GM11168 (cell line): ENCODE results near the gene SAE1.

Source experiments
- in situ Hi-C: fragments of 300-500 bp; cut with MboI; formaldehyde crosslinking; loops from one replicate; pipeline ENCODE4 v1.12.0; 2022; ENCODE audit warnings: low sequenced_read_pairs; ENCODE audit not compliant: unreplicated experiment

The SAE1 gene

DNA sequence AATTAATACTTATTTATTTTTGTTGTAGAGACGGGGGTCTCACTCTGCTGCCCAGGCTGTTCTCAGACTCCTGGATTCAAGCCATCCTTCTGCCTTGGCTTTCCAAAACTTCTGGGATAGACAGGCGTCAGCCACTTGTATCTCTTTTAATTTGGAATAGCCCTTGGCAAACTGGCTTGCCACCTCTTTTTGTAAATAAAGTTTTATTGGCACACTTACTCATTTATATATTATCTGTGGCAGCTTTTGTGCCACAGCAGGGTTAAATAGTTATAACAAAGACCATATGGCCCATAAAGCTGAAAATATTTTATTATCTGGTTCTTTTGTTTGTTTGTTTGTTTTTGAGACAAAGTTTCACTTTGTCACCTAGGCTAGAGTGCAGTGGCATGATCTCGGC is 69.9 kb downstream of the SAE1 start:
- in situ Hi-C loops = loop anchor here (5.0 kb wide), 1 partner anchor 48 kb away; no protein-coding TSS in a partner anchor

DNA sequence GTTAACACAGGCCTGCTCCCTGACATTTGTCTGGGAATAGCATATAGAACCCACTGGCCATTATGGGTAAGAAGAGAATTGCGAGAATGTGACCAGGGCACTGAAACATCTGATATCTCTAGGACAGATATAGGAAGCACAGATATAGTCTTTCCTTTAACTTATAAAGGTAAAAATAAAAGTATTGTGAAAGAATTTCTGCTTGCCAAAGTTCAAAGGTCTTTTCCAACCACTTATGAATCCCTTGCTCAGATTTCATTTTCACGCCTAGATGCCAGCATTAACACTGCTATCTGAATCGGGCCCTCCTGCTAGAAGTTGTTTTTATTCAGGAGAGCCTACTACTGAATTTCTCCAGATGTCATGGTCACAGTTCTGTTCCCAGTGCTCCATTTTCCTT is 72.6 kb downstream of the SAE1 start:
- in situ Hi-C loops = loop anchor here (5.0 kb wide), 1 partner anchor 51 kb away; no protein-coding TSS in a partner anchor

GRCh38 chr19:47209319-47210179 is 78.9 kb downstream of the SAE1 start:
- in situ Hi-C loops = no loop called here

DNA sequence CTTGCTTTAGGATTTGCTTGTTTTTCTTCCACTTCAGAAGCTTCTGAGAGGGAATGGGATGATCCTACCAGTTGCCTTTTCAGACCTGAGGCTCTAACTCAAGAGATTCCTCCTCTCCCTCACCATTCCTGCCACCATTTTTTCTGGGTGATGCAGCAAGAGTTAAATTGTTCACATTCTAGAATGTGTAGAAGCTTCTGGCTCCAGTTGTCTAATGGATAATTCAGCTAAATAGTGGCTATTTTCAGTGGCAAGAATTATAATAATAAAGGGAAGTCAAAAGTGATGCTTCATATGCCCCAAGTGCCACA is 79.5 kb downstream of the SAE1 start:
- in situ Hi-C loops = no loop called here

GRCh38 chr19:47210689-47211316 is 80.2 kb downstream of the SAE1 start:
- in situ Hi-C loops = no loop called here

DNA sequence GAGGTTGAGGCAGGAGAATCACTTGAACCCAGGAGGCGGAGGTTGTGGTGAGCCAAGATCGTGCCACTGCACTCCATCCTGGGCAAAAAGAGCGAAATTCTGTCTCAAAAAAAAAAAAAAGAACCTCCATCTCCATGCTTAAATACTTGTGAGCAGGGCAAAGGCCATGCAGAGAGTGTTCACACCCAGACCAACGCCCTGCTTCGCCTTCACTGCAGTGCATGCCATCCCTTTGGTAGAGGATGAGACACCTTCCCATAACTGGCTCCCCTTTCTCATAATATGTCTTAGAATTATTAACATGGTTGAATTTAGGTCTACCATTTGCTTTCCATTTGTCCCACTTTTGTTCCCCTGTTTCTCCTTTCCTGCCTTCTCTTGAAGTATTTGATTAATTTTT is 84.9 kb downstream of the SAE1 start:
- in situ Hi-C loops = no loop called here

DNA sequence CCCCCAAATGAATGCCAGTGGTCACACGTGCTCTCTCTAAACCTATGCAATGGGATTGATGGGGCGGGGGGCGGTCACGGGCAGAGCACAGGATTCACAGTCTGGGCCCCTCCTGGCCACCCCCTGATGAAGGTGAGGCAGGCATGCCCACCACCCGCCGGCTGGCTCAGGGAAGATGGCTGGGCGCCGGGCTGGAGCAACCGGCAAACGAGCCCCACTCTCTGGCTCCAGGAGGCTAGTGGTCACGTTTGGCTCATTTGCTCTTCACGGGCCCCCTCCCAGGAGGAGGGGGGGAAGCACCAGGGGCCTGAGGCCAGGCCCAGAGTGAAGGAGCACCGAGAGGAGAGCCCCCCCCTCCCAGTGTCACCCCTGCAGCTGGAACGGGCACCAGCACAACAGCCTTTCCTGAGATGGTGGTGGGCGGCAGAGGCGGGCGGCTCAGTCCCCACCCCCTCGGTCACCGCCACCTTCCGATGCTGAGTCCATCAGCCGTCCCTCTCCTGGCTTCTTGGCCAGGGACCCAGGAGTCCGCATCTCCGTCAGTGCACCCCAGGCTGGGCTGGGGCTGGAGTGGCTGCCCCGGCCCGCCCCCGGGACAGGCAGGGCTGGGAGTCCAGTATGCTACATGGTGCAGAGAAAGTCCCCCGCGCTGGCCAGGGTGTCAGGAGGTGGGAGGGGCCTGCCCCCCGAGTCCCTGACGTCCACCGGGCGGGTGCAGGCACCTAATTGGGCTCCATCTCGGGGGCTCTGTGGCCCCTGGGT is 90.6 kb downstream of the SAE1 start:
- in situ Hi-C loops = no loop called here

DNA sequence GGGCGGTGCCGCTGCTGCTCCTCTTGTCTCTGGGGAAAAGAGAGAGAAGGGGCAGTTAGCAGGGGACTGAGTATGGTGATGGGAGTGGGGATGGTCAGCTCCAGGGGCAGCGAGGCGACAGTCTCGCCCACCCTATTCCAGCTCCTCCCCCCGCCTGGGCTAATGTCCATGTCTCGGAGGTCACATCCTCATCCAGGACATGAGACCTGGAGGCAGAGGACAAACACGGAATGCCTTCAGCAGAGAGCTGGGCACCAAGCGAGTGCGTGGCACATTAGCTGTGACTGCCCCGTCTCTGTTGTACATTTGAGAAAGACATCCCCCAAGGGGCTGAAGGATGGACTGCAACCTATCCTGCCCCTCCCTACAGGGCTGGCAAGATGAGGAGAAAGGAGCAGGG is 91.3 kb downstream of the SAE1 start:
- in situ Hi-C loops = no loop called here

DNA sequence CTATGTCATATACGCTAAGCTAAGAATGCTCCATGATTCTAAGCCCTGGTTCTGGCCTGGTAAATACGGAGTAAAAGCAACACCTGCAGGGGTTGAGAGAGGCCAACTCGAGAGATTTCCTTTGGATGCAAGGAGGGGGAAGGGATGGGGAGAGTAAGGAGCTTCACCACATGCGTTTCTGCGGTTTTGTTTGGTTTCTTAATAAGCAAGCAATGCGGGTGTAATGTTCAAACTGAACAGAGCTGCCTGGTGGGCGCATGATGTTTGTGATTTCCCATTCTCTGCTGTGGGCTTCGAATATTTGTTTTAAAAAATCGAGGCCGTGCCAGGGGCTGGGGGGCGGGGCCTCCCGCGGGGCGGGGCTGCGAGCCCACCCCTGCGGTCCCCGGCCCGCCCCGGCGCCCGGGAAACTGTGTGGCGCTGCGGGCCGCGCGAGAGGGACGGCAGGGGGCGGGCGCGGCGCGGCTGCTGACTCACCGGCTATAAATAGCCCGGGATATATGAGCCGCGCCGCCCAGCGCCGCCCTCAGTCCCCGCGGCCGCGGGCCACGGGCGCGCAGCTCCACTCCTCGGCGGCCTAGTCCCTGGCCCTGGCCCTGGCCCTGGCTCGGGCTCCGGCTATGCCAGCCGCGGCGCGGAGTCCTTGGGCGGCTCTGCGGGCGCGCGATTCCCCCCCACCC is 95.3 kb downstream of the SAE1 start:
- in situ Hi-C loops = no loop called here

DNA sequence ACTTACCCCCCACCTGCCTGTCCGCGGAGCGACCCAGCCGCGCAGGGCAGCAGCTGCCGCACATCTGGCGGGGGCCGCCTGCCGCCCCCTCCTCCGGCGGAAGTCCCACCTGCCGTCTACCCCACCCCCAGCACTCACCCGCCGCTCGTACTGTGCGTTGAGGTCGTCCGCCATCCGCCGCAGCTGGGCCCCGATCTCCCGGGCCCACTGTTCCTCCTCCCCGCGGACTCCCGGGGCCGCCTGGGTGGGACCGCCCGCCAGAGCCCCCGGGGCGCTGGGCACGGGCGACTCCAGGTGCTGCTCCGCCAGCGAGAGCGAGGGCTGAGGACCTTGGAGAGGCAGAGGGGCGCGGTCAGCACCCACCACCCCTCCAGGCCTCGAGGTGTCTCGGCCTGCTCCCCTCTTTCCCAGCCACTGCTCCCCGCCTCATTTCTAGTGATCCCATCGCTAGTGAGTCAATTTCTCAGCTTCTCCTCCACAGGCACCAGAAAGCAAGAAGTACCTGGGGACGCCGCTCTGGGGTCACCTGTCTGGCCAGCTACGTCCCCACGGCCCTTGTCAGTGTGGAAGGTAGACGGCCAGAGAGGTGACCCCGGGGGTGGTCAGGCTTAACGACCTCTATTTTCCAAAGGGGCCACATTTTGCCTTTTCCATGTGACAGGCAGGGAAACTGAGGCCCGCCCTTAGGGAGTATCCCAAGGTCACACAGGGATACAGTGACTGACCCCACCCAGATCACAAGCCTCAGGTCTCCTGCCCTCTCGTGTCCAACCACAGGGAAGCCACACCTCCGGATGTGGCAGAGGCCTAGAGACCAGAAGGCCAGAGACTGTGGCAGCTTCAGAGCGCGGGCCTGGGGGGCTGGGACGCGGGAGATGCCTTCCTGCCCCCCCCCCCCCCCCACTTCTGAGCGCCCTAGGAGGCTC is 96.1 kb downstream of the SAE1 start:
- in situ Hi-C loops = no loop called here

- in situ Hi-C loops = no loop called here
Observed at GRCh38 chr19:47227352-47228167, 96.9 kb downstream of the SAE1 start.

DNA sequence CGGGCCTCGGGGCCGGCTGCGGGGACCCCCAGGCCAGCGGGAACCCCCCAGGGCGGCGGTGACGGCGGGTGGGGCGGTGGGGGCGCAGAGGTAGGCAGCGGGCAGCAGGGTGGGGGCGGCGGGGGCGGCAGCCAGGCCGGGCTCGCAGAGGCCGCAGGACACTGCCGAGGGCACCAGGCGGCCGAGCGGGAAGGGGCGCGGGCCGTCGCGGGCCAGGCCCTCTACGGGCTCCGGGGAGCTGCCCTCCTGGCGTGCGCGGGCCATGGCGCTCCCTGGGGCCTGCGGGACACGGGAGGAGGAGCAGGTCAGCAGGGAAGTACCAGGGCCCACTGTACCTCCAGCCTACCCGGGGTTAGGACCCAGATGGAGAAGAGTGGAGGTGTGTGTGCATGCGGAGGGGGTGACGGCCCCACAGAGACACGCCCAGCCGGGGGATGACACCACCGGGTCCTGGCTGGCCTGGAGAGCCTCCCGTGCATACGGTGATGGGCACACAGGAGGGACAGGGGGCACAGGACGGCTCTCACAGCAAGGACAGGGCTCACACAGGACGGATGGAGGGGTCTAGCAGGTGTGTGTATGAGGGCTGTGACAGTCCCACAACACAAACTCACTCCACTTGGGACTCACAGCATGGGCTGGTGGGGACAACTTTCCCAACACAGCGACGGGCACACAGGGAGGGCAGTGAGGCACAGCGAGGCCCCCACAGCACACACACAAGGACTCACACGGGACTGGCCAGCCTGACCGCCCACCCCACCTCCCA is 97.7 kb downstream of the SAE1 start:
- in situ Hi-C loops = no loop called here

DNA sequence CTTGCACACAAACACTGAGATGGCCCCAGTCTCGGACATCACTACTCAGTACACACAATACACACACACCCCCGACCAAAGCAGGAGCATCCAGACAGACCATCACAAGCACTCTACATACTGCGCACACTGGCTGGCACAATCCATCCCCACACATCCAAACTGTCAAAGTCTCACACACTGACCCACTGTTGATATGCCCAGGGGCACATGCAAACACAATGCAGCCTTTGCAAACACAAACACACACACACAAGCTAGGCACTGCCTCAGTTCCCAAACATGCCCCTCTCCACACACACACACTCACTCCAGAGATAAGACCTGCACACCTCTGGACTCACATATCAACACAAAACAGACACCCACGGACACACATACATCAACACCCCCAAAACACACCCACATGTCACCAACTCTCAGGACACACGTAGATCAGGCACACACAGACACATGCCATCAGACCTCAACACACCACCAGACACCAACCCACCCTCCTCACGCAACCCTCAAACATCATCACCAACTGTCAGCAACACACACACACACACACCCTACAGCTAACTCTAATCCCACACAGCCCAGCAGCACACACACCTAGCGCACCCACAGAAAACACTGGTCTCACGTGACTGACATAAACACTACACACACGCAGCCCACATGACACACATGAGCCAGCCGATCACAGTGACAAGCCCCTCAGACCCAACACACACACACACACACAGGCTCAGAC is 98.5 kb downstream of the SAE1 start:
- in situ Hi-C loops = no loop called here

DNA sequence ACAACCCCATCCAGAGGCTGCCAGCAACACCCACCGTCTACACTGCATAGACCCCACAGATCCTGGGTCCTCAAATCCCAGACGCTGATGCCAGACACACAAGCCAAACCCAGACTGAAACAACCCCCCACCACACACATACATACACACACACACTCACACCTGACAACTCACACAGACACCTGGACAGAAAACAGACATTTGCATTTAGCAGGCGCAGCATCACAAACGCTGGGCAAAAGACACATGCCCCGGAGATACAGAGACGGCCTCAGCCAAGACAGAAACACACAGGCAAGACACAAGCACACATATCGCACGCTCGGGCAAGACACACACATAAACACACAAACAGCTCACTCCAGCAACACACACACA is 99.0 kb downstream of the SAE1 start:
- in situ Hi-C loops = no loop called here

DNA sequence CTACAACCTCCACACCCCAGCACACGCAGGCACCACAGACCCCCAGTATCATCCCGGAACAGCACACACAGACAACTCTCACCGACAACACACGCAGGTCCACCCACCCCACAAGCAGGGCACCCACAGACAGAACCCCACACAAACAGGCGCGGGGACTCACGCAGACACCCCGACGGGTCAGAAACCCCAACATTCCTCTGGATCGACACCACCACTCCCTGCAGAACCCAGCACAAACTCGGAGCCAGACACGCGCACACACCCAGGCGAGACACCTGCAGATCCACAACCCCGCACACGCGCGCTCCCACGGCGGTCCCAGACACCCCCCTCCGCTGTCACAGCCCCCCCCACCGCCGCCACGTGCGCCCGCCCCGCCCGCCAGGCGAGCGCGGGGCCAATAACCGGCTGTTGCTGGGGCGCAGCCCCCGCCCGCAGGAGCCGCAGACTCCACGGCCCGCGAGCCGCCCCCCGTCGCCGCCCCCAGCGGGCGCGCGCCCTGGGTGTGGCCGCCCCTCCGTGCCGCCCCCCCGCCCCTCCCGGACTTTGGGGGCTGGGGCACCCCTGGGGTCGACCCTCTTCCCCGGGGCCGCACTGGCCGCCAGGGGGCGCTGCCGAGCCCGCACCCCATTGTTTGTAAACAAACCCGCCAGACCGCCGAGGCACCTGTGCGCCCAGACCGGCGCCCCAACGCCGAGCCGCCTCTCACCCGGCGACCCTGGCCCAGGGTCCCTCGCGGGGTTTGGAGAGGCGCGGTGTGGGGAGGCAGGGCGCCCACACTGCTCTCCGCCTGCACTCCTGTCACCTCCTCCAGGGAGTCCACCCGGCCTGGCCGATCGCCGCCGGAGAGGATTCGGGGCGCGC is 99.7 kb downstream of the SAE1 start:
- in situ Hi-C loops = no loop called here

GRCh38 chr19:47230921-47231214 is 100.2 kb downstream of the SAE1 start, which contains the start of gene BBC3:
Gene BBC3, minus strand, starts transcription at chr19:47231199. Its CDS starts 2,768 bp downstream, at chr19:47228431.
- in situ Hi-C loops = no loop called here
